CD14-positive monocyte (primary cell): ENCODE measurements around the gene LSP1. TPM values are rescaled to one million over a fixed set of nuclear protein-coding genes. Genes with fewer than 3 reads are reported as not detected.

Source experiments
- DNase-seq, 3 donors: peaks; one replicate each; pipeline ENCODE4 v3.0.0-alpha.2; 2011 to 2022
- H2AFZ ChIP-seq: 2 replicates; pipeline ENCODE4 v1.6.0; 2012; ENCODE audit warnings: mild to moderate bottlenecking, low read depth, low read length, inconsistent platforms; ENCODE audit not compliant: insufficient read depth, poor library complexity, severe bottlenecking
- H3K27ac ChIP-seq, 2 donors: 1 replicate in 1 of 2; 2 replicates in 1 of 2; pipeline ENCODE4 v1.5.1; 2012 to 2013; ENCODE audit warnings: low read length in 2 of 2, control low read depth in 1 of 2, inconsistent platforms in 1 of 2, low read depth in 1 of 2, mild to moderate bottlenecking in 1 of 2
- H3K27me3 ChIP-seq, 2 donors: one replicate each; pipeline versions ENCODE4 v1.6.0 to v1.6.1; 2011 to 2013; ENCODE audit warnings: low read length in 2 of 2; ENCODE audit not compliant: control insufficient read depth in 2 of 2, insufficient read depth in 2 of 2
- H3K36me3 ChIP-seq, 2 donors: replicated peaks in 1 of 2; 1 replicate in 1 of 2; 2 replicates in 1 of 2; pipeline versions ENCODE4 v1.5.1 to v1.6.1; 2012 to 2013; ENCODE audit warnings: low read length in 2 of 2, control low read depth in 1 of 2, inconsistent platforms in 1 of 2, mild to moderate bottlenecking in 1 of 2; ENCODE audit not compliant: insufficient read depth in 2 of 2, control insufficient read depth in 1 of 2
- H3K4me1 ChIP-seq, 2 donors: 1 replicate in 1 of 2; 2 replicates in 1 of 2; pipeline versions ENCODE4 v1.5.1 to v1.6.1; 2012 to 2013; ENCODE audit warnings: low read length in 2 of 2, control low read depth in 1 of 2, inconsistent platforms in 1 of 2, mild to moderate bottlenecking in 1 of 2, moderate library complexity in 1 of 2; ENCODE audit not compliant: insufficient read depth in 2 of 2, control insufficient read depth in 1 of 2
- H3K4me2 ChIP-seq: replicated peaks from 2 replicates; pipeline ENCODE3; 2012; ENCODE audit warnings: low read length, moderate library complexity, mild to moderate bottlenecking; ENCODE audit not compliant: poor library complexity, severe bottlenecking; ENCODE audit errors: extremely low read depth
- H3K4me3 ChIP-seq, 3 experiments: fragments of 200-600 bp in 1 of 3; sonication (generic) in 1 of 3; replicated peaks in 1 of 3; 1 replicate in 2 of 3; 2 replicates in 1 of 3; pipeline ENCODE4 v1.5.1; 2011 to 2013; ENCODE audit warnings: low read length in 3 of 3, mild to moderate bottlenecking in 3 of 3, control low read depth in 2 of 3, low read depth in 2 of 3, inconsistent platforms in 1 of 3, moderate library complexity in 1 of 3
- H3K79me2 ChIP-seq: 2 replicates; pipeline ENCODE4 v1.6.0; 2012; ENCODE audit warnings: mild to moderate bottlenecking, control low read depth, inconsistent platforms, low read length, moderate library complexity; ENCODE audit not compliant: insufficient read depth
- H3K9ac ChIP-seq: 2 replicates; pipeline ENCODE4 v1.6.0; 2017; ENCODE audit warnings: low read length, mild to moderate bottlenecking; ENCODE audit not compliant: insufficient read depth, poor library complexity, severe bottlenecking
- H3K9me3 ChIP-seq, 2 donors: replicated peaks in 1 of 2; 1 replicate in 1 of 2; 2 replicates in 1 of 2; pipeline versions ENCODE4 v1.5.1 to v1.6.1; 2012 to 2013; ENCODE audit warnings: low read length in 2 of 2, control low read depth in 1 of 2; ENCODE audit not compliant: control insufficient read depth in 1 of 2, insufficient read depth in 1 of 2
- H4K20me1 ChIP-seq: 2 replicates; pipeline ENCODE4 v1.6.0; 2012; ENCODE audit warnings: mild to moderate bottlenecking, low read length, control low read depth, moderate library complexity; ENCODE audit not compliant: insufficient read depth
- H3K27ac Mint-ChIP-seq, 7 donors: one replicate each; pipeline ENCODE4 v1.8.0; 2020; ENCODE audit warnings: mild to moderate bottlenecking in 7 of 7, mixed read lengths in 7 of 7, moderate library complexity in 6 of 7, inconsistent platforms in 2 of 7
- H3K27me3 Mint-ChIP-seq, 3 donors: one replicate each; pipeline ENCODE4 v1.8.0; 2021 to 2022; ENCODE audit warnings: low read depth in 3 of 3, mild to moderate bottlenecking in 3 of 3, mixed read lengths in 3 of 3, moderate library complexity in 3 of 3, inconsistent platforms in 1 of 3
- H3K36me3 Mint-ChIP-seq, 2 donors: one replicate each; pipeline ENCODE4 v1.8.0; 2020; ENCODE audit warnings: mixed read lengths in 2 of 2, inconsistent platforms in 1 of 2, mild to moderate bottlenecking in 1 of 2
- H3K4me1 Mint-ChIP-seq: one replicate; pipeline ENCODE4 v1.8.0; 2020; ENCODE audit warnings: mild to moderate bottlenecking, mixed read lengths
- H3K4me3 Mint-ChIP-seq, 2 donors: one replicate each; pipeline ENCODE4 v1.8.0; 2020; ENCODE audit warnings: mild to moderate bottlenecking in 2 of 2, mixed read lengths in 2 of 2, moderate library complexity in 1 of 2
- H3K9me3 Mint-ChIP-seq, 7 donors: one replicate each; pipeline ENCODE4 v1.8.0; 2020 to 2022; ENCODE audit warnings: mixed read lengths in 7 of 7, mild to moderate bottlenecking in 6 of 7, moderate library complexity in 6 of 7, inconsistent platforms in 2 of 7
- WGBS: methylation state at CpG from one replicate; pipeline ENCODE4 v1.1.5; 2013; ENCODE audit warnings: missing lambda C conversion rate; ENCODE audit not compliant: insufficient coverage; 5-methylcytosine and 5-hydroxymethylcytosine counted together
- intact Hi-C, 2 donors: fragments of 100-400 bp; cut with micrococcal nuclease; formaldehyde crosslinking; loops; one replicate each; pipeline versions ENCODE4 v1.15.0 to v1.15.1; 2023
- polyA plus RNA-seq, 3 donors: library from polyadenylated mRNA; depleted of rRNA in 1 of 3; unstranded in 2 of 3; stranded (reverse) in 1 of 3; fragments of 300-500 nt in 2 of 3; fragments of >200 nt in 1 of 3; fragmentation: Illumina TruSeq in 2 of 3; gene quantifications; 1 replicate in 2 of 3; 2 replicates in 1 of 3; pipeline ENCODE4 v1.2.3, GENCODE V29; 2012 to 2021
- TF ChIP-seq, protein P1 (sequence below): fragments of 200-600 bp; IDR thresholded peaks from one replicate; pipeline ENCODE4 v1.8.0; 2022; ENCODE audit warnings: antibody characterized with exemption, mild to moderate bottlenecking

LSP1 gene
- polyA plus RNA-seq, 3 donors = 387 to 646 (median 542) TPM

DNA sequence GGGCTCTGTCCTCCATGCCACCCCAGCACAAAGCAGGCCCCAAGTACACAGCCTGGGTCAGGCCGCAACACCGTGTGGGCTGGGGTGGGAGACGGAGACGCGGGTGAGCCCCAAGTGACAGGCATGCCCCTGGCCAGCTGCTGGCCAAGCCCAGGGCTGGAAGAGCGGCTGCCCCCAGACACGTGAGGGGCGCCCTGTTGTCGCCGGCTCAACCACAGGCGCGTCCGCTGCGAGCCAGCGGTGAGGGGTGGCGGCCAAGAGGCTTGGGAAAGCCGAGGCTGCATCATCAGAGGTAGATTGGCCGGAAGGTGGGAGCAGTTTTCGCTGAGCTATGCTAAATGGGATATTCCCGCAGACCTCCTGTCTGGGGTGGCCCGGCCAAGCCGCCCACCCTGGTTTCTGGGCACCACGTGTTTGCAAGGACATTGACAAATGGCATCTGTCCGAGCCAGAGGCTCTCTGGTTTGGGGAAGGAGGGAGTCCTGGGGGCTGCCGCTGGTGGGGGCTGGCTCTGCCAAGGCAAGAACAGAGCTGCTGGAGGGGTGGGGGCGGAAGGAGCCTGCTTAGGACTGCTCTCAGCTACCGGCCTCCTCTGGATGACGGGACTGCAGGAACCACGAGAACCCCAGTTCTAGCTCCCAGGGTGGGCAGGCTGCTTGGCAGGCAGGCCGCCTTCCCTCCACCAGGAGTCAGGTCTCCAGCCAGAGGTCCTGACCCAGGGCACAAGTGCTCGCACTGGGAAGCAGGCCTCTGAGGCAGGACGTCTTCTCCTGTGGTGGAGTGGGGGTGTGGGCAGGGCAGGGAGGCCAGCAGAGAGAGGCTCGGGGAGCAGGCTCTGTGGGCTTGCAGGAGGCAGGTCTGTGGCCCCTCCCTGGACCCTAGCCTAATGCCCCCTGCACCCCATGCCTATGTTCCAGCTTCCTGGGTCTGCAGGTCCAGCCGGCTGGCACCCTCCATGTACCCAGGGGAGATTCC lies 38.3 kb downstream of the LSP1 start:
- Histone ChIP-seq H3K4me3 (no peak overlapping the region), H4K20me1 (peaks cover 78% of the 10 kb centered on the region), H3K79me2 (no peaks in the 10 kb centered on the region), H2AFZ (no peak overlapping the region), H3K27me3 (peaks cover 0 to 26% of the 10 kb centered on the region in 2 donors), H3K27ac (no peak overlapping the region), H3K4me2 (no peak overlapping the region), H3K9me3 (no peaks in the 10 kb centered on the region), H3K4me1 (peaks cover 36 to 44% of the 10 kb centered on the region in 2 donors), H3K36me3 (peaks cover 35 to 36% of the 10 kb centered on the region in 2 donors), H3K9ac (no peak overlapping the region)
- Mint-ChIP-seq H3K36me3 (peaks cover 3% of the 10 kb centered on the region in 2 donors), H3K9me3 (peaks cover 0 to 23% (median 7%) of the 10 kb centered on the region in 7 donors), H3K27ac (peak overlapping the region in 1 of 7 donors; percentile 68), H3K4me1 (peaks cover 19% of the 10 kb centered on the region), H3K27me3 (peaks cover 18 to 52% (median 27%) of the 10 kb centered on the region in 3 donors), H3K4me3 (peak overlapping the region; percentile 39 to 50)
- intact Hi-C loops = loop anchor here in 1 of 2 donors (5.0 kb wide), 1 partner anchor 261 kb away; no protein-coding TSS in a partner anchor
- WGBS = 4% methylated on average over 31 of the region's 34 CpGs
- DNase-seq = peak in 2 of 3 donors; percentile 28 to 29
- TF ChIP-seq, protein P1, sequence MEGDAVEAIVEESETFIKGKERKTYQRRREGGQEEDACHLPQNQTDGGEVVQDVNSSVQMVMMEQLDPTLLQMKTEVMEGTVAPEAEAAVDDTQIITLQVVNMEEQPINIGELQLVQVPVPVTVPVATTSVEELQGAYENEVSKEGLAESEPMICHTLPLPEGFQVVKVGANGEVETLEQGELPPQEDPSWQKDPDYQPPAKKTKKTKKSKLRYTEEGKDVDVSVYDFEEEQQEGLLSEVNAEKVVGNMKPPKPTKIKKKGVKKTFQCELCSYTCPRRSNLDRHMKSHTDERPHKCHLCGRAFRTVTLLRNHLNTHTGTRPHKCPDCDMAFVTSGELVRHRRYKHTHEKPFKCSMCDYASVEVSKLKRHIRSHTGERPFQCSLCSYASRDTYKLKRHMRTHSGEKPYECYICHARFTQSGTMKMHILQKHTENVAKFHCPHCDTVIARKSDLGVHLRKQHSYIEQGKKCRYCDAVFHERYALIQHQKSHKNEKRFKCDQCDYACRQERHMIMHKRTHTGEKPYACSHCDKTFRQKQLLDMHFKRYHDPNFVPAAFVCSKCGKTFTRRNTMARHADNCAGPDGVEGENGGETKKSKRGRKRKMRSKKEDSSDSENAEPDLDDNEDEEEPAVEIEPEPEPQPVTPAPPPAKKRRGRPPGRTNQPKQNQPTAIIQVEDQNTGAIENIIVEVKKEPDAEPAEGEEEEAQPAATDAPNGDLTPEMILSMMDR = no peak

DNA sequence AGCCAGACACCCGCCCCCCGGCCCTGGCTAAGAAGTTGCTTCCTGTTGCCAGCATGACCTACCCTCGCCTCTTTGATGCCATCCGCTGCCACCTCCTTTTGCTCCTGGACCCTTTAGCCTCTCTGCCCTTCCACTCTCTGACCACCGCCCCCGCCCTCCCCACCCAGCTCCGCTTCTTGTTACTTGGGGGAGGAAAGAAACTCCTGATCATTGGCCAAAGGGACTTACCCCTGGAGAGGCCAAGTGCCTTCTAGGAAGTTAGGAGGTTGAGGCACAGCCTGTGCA lies 38.9 kb downstream of the LSP1 start, which contains the start of gene PRR33:
Gene PRR33, minus strand, starts transcription at position 65 of the 285 bp plus-strand sequence. CDS start 1,311 bp downstream, outside the sequence.
- WGBS = no CpG with 5 or more reads among the region's 7 CpGs

More for the DNA sequence above, 38.9 kb downstream of the LSP1 start, which contains the start of gene PRR33:
- Histone ChIP-seq H4K20me1 (peaks cover 72% of the 10 kb centered on the region), H3K9me3 (no peaks in the 10 kb centered on the region), H3K4me3 (no peak within 1 kb of the TSS), H3K4me2 (no peak within 1 kb of the TSS), H3K27ac (no peak within 1 kb of the TSS), H3K36me3 (peaks cover 29% of the 10 kb centered on the region in 2 donors), H3K27me3 (peaks cover 0 to 26% of the 10 kb centered on the region in 2 donors), H2AFZ (no peak within 1 kb of the TSS), H3K4me1 (peaks cover 39 to 48% of the 10 kb centered on the region in 2 donors), H3K79me2 (no peaks in the 10 kb centered on the region), H3K9ac (no peak within 1 kb of the TSS)
- no peak for DNase-seq
- Mint-ChIP-seq H3K9me3 (peaks cover 0 to 22% (median 7%) of the 10 kb centered on the region in 7 donors), H3K27ac (peak within 1 kb of the TSS in 2 of 7 donors; percentile 53 to 68), H3K4me3 (peak within 1 kb of the TSS; percentile 39 to 50), H3K4me1 (peaks cover 24% of the 10 kb centered on the region), H3K36me3 (peaks cover 3% of the 10 kb centered on the region in 2 donors), H3K27me3 (peaks cover 20 to 49% (median 27%) of the 10 kb centered on the region in 3 donors)
- intact Hi-C loops = loop anchor here in 1 of 2 donors (5.0 kb wide), 1 partner anchor 261 kb away; no protein-coding TSS in a partner anchor
- TF ChIP-seq, protein P1 = no peak
